Measurements from ENCODE around the gene TSR2. TPM values are rescaled to one million over a fixed set of nuclear protein-coding genes. Genes with fewer than 3 reads are reported as not detected.

TSR2 gene, protein sequence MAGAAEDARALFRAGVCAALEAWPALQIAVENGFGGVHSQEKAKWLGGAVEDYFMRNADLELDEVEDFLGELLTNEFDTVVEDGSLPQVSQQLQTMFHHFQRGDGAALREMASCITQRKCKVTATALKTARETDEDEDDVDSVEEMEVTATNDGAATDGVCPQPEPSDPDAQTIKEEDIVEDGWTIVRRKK
- polyA plus RNA-seq (2013, experiment 1 of 2): 23.1 TPM
- 23.5 TPM for polyA plus RNA-seq (2013, experiment 2 of 2)

GRCh38 chrX:54439960-54440871 lies at the start of gene TSR2:
Gene TSR2 (plus strand): TSS chrX:54440404. CDS start chrX:54440422, 18 bp downstream.
- H2AK5ac ChIP-seq (ENCODE audit: low read depth, low read length): no peak within 1 kb of the TSS
- peak; percentile 72 for DNase-seq (ENCODE audit: low spot score)
- H3K18ac ChIP-seq (ENCODE audit: low read length): no peak within 1 kb of the TSS
- no CpG with 5 or more reads among the region's 40 CpGs for WGBS, 2 donors (ENCODE audit: extremely low coverage in 2 of 2, insufficient read length in 2 of 2, insufficient replicate concordance in 1 of 2)
- no peak within 1 kb of the TSS for H2BK5ac ChIP-seq (ENCODE audit: low read length)
- no peaks in the 10 kb centered on the region for H3K9me3 ChIP-seq (replicated peaks in 1 of 2; ENCODE audit: control insufficient read depth in 2 of 2, insufficient read depth in 1 of 2, low read depth in 1 of 2, low read length in 2 of 2)
- H3K4me3 ChIP-seq (ENCODE audit: low read length in 2 of 2): peak within 1 kb of the TSS; percentile 91 to 100
- no peak within 1 kb of the TSS for H3K23ac ChIP-seq (ENCODE audit: low read depth, low read length, poor library complexity)
- peak within 1 kb of the TSS; percentile 71 for H3K14ac ChIP-seq (ENCODE audit: low read length)
- peak within 1 kb of the TSS; percentile 81 for H3K9ac ChIP-seq (ENCODE audit: low read depth, low read length, poor library complexity)
- H3K4me1 ChIP-seq (ENCODE audit: control insufficient read depth in 2 of 2, insufficient read depth in 1 of 2, low read depth in 1 of 2, low read length in 2 of 2): peaks cover 0 to 4% of the 10 kb centered on the region in 2 donors
- peaks cover 4 to 27% of the 10 kb centered on the region in 2 donors for H3K36me3 ChIP-seq (replicated peaks in 1 of 2; ENCODE audit: control insufficient read depth in 2 of 2, insufficient read depth in 2 of 2, low read length in 2 of 2)
- no peak within 1 kb of the TSS for H2BK15ac ChIP-seq (ENCODE audit: low read length)
- H4K91ac ChIP-seq (ENCODE audit: low read depth, low read length, poor library complexity): no peak within 1 kb of the TSS
- H3K4me2 ChIP-seq (ENCODE audit: insufficient read depth, low read length, poor library complexity, severe bottlenecking): peak within 1 kb of the TSS; percentile 57
- H3K4ac ChIP-seq (ENCODE audit: low read length): no peak within 1 kb of the TSS
- no peaks in the 10 kb centered on the region for H3K27me3 ChIP-seq (ENCODE audit: control insufficient read depth in 3 of 3, insufficient read depth in 3 of 3, low read depth in 1 of 3, low read length in 3 of 3)
- no peak within 1 kb of the TSS for H4K8ac ChIP-seq (ENCODE audit: low read depth, low read length)
- H2AFZ ChIP-seq (ENCODE audit: low read length): peak within 1 kb of the TSS; percentile 89
- peaks cover 1% of the 10 kb centered on the region for H3K79me1 ChIP-seq (ENCODE audit: low read depth, low read length)
- H2BK120ac ChIP-seq (ENCODE audit: low read depth, low read length): no peak within 1 kb of the TSS
- H2BK12ac ChIP-seq (ENCODE audit: low read length): no peak within 1 kb of the TSS
- no peak within 1 kb of the TSS for H3K27ac ChIP-seq (replicated peaks; ENCODE audit: low read length)

DNA sequence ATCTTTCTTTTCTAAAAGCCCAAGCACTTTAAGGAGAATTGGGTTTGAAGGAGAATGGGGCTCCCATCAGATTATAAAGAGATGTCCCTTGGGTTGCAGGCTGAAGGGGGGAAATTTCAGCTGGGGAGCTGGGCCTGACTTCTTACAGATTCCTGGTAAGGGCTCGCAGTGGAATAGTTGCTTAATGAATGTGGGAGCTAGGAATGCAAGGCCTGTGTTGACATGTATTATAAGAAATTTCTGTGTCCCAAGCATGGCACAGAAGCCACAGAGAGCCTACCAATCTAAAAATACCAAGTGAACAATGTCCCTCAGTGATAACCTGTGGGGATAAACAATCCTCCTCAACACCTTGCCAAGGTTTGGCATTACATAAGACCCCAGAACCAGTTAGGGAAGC lies 43.1 kb upstream of the TSR2 start:
- H3K79me1 ChIP-seq (ENCODE audit: low read depth, low read length): no peaks in the 10 kb centered on the region
- H3K36me3 ChIP-seq (replicated peaks in 1 of 2; ENCODE audit: control insufficient read depth in 2 of 2, insufficient read depth in 2 of 2, low read length in 2 of 2): no peaks in the 10 kb centered on the region
- no peaks in the 10 kb centered on the region for H3K4me1 ChIP-seq (ENCODE audit: control insufficient read depth in 2 of 2, insufficient read depth in 1 of 2, low read depth in 1 of 2, low read length in 2 of 2)
- WGBS, 2 donors (ENCODE audit: extremely low coverage in 2 of 2, insufficient read length in 2 of 2, insufficient replicate concordance in 1 of 2): no CpG with 5 or more reads among the region's 1 CpG
- H4K91ac ChIP-seq (ENCODE audit: low read depth, low read length, poor library complexity): no peak overlapping the region
- DNase-seq (ENCODE audit: low spot score): no peak
- H2AFZ ChIP-seq (ENCODE audit: low read length): no peak overlapping the region
- no peak overlapping the region for H2AK5ac ChIP-seq (ENCODE audit: low read depth, low read length)
- H3K4me3 ChIP-seq (ENCODE audit: low read length in 2 of 2): no peak overlapping the region
- no peak overlapping the region for H3K9ac ChIP-seq (ENCODE audit: low read depth, low read length, poor library complexity)
- H3K18ac ChIP-seq (ENCODE audit: low read length): no peak overlapping the region
- H3K27me3 ChIP-seq (ENCODE audit: control insufficient read depth in 3 of 3, insufficient read depth in 3 of 3, low read depth in 1 of 3, low read length in 3 of 3): no peaks in the 10 kb centered on the region
- H4K8ac ChIP-seq (ENCODE audit: low read depth, low read length): no peak overlapping the region
- no peaks in the 10 kb centered on the region for H3K9me3 ChIP-seq (replicated peaks in 1 of 2; ENCODE audit: control insufficient read depth in 2 of 2, insufficient read depth in 1 of 2, low read depth in 1 of 2, low read length in 2 of 2)
- no peak overlapping the region for H3K14ac ChIP-seq (ENCODE audit: low read length)
- no peak overlapping the region for H3K27ac ChIP-seq (replicated peaks; ENCODE audit: low read length)
- no peak overlapping the region for H2BK120ac ChIP-seq (ENCODE audit: low read depth, low read length)
- no peak overlapping the region for H3K4me2 ChIP-seq (ENCODE audit: insufficient read depth, low read length, poor library complexity, severe bottlenecking)
- H2BK12ac ChIP-seq (ENCODE audit: low read length): no peak overlapping the region
- H2BK15ac ChIP-seq (ENCODE audit: low read length): no peak overlapping the region
- no peak overlapping the region for H3K23ac ChIP-seq (ENCODE audit: low read depth, low read length, poor library complexity)
- H3K4ac ChIP-seq (ENCODE audit: low read length): no peak overlapping the region
- H2BK5ac ChIP-seq (ENCODE audit: low read length): no peak overlapping the region

DNA sequence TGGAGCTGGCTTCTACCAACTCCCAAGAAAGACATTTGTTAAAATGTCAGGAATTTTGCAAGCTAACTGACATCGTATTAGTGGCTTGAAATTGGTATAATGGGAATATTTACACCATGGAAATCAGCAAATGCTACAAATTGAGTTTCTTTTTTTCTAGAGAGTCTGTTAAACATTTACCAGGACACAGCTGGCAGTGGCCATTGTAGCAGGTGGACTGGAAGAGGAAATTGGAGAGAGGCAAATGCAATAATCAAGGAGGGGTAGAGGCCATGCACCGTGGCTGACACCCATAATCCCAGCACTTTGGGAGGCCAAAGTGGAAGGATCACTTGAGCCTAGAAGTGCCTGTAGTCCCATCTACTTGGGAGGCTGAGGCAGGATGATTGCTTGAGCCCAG lies 32.9 kb upstream of the TSR2 start:
- no peak overlapping the region for H3K27ac ChIP-seq (replicated peaks; ENCODE audit: low read length)
- no peak overlapping the region for H2BK12ac ChIP-seq (ENCODE audit: low read length)
- H2AFZ ChIP-seq (ENCODE audit: low read length): no peak overlapping the region
- no peaks in the 10 kb centered on the region for H3K79me1 ChIP-seq (ENCODE audit: low read depth, low read length)
- no peak overlapping the region for H3K23ac ChIP-seq (ENCODE audit: low read depth, low read length, poor library complexity)
- no peak overlapping the region for H3K18ac ChIP-seq (ENCODE audit: low read length)
- no peak overlapping the region for H2BK120ac ChIP-seq (ENCODE audit: low read depth, low read length)
- no peak overlapping the region for H4K8ac ChIP-seq (ENCODE audit: low read depth, low read length)
- H3K36me3 ChIP-seq (replicated peaks in 1 of 2; ENCODE audit: control insufficient read depth in 2 of 2, insufficient read depth in 2 of 2, low read length in 2 of 2): no peaks in the 10 kb centered on the region
- no peak for DNase-seq (ENCODE audit: low spot score)
- H3K27me3 ChIP-seq (ENCODE audit: control insufficient read depth in 3 of 3, insufficient read depth in 3 of 3, low read depth in 1 of 3, low read length in 3 of 3): no peaks in the 10 kb centered on the region
- WGBS, 2 donors (ENCODE audit: extremely low coverage in 2 of 2, insufficient read length in 2 of 2, insufficient replicate concordance in 1 of 2): no CpG with 5 or more reads among the region's 2 CpGs
- H2BK5ac ChIP-seq (ENCODE audit: low read length): no peak overlapping the region
- no peak overlapping the region for H2BK15ac ChIP-seq (ENCODE audit: low read length)
- H3K4ac ChIP-seq (ENCODE audit: low read length): no peak overlapping the region
- no peak overlapping the region for H4K91ac ChIP-seq (ENCODE audit: low read depth, low read length, poor library complexity)
- H3K4me2 ChIP-seq (ENCODE audit: insufficient read depth, low read length, poor library complexity, severe bottlenecking): no peak overlapping the region
- H3K4me1 ChIP-seq (ENCODE audit: control insufficient read depth in 2 of 2, insufficient read depth in 1 of 2, low read depth in 1 of 2, low read length in 2 of 2): no peaks in the 10 kb centered on the region
- no peak overlapping the region for H3K9ac ChIP-seq (ENCODE audit: low read depth, low read length, poor library complexity)
- no peak overlapping the region for H3K4me3 ChIP-seq (ENCODE audit: low read length in 2 of 2)
- no peak overlapping the region for H2AK5ac ChIP-seq (ENCODE audit: low read depth, low read length)
- H3K9me3 ChIP-seq (replicated peaks in 1 of 2; ENCODE audit: control insufficient read depth in 2 of 2, insufficient read depth in 1 of 2, low read depth in 1 of 2, low read length in 2 of 2): no peaks in the 10 kb centered on the region
- H3K14ac ChIP-seq (ENCODE audit: low read length): no peak overlapping the region

DNA sequence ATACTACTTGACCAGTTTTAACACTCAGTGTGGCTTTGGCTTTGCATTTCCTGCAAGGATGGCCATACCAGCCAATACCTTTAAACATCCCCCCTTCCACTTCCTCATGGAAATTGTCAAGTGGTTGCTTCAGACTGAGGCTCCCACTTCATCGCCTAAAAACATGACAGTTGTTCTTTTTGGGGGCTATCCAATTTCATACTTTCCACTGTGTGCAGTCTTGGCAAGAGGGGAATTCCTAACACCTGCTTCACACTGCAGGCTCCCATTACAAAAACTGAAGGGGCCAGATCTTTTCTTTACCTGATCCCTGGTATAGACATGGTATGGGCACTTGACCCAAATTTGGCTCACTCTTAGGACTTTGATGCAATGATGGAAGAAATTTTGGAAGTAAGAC lies 28.5 kb upstream of the TSR2 start:
- Histone ChIP-seq H3K79me1 (ENCODE audit: low read depth, low read length) (no peaks in the 10 kb centered on the region), H2AK5ac (ENCODE audit: low read depth, low read length) (no peak overlapping the region), H3K18ac (ENCODE audit: low read length) (no peak overlapping the region), H3K4me3 (ENCODE audit: low read length in 2 of 2) (no peak overlapping the region), H3K4me1 (ENCODE audit: control insufficient read depth in 2 of 2, insufficient read depth in 1 of 2, low read depth in 1 of 2, low read length in 2 of 2) (peaks cover 0 to 4% of the 10 kb centered on the region in 2 donors), H4K91ac (ENCODE audit: low read depth, low read length, poor library complexity) (no peak overlapping the region), H3K4ac (ENCODE audit: low read length) (no peak overlapping the region), H3K27me3 (ENCODE audit: control insufficient read depth in 3 of 3, insufficient read depth in 3 of 3, low read depth in 1 of 3, low read length in 3 of 3) (no peaks in the 10 kb centered on the region), H3K14ac (ENCODE audit: low read length) (no peak overlapping the region), H3K9me3 (replicated peaks in 1 of 2; ENCODE audit: control insufficient read depth in 2 of 2, insufficient read depth in 1 of 2, low read depth in 1 of 2, low read length in 2 of 2) (no peaks in the 10 kb centered on the region), H2BK15ac (ENCODE audit: low read length) (no peak overlapping the region), H2BK120ac (ENCODE audit: low read depth, low read length) (no peak overlapping the region), H3K23ac (ENCODE audit: low read depth, low read length, poor library complexity) (no peak overlapping the region), H3K36me3 (replicated peaks in 1 of 2; ENCODE audit: control insufficient read depth in 2 of 2, insufficient read depth in 2 of 2, low read length in 2 of 2) (no peaks in the 10 kb centered on the region), H2BK12ac (ENCODE audit: low read length) (no peak overlapping the region), H4K8ac (ENCODE audit: low read depth, low read length) (no peak overlapping the region), H3K9ac (ENCODE audit: low read depth, low read length, poor library complexity) (no peak overlapping the region), H2AFZ (ENCODE audit: low read length) (no peak overlapping the region), H3K4me2 (ENCODE audit: insufficient read depth, low read length, poor library complexity, severe bottlenecking) (no peak overlapping the region), H3K27ac (replicated peaks; ENCODE audit: low read length) (no peak overlapping the region), H2BK5ac (ENCODE audit: low read length) (no peak overlapping the region)
- no CpG with 5 or more reads among the region's 1 CpG for WGBS, 2 donors (ENCODE audit: extremely low coverage in 2 of 2, insufficient read length in 2 of 2, insufficient replicate concordance in 1 of 2)
- DNase-seq (ENCODE audit: low spot score): no peak
